Effector memory CD4-positive, alpha-beta T cell (primary cell): ENCODE measurements around the gene HSD3B7.

Experiments
- DNase-seq, 3 donors: peaks; one replicate each; pipeline ENCODE4 v3.0.0-alpha.2; 2020
- H3K27ac ChIP-seq: 2 replicates; pipeline ENCODE4 v1.7.0; 2013; ENCODE audit warnings: mild to moderate bottlenecking, low read length, moderate library complexity; ENCODE audit not compliant: insufficient read depth, poor library complexity, severe bottlenecking
- H3K27me3 ChIP-seq: replicated peaks from 2 replicates; pipeline ENCODE4 v1.7.0; 2013; ENCODE audit warnings: mild to moderate bottlenecking, low read length; ENCODE audit not compliant: insufficient read depth, control insufficient read depth, poor library complexity, severe bottlenecking
- H3K36me3 ChIP-seq: 2 replicates; pipeline ENCODE4 v1.7.0; 2013; ENCODE audit warnings: mild to moderate bottlenecking, low read length, moderate library complexity; ENCODE audit not compliant: control insufficient read depth, insufficient read depth
- H3K4me1 ChIP-seq: 2 replicates; pipeline ENCODE4 v1.7.0; 2013; ENCODE audit warnings: low read length, mild to moderate bottlenecking; ENCODE audit not compliant: control insufficient read depth, insufficient read depth, poor library complexity, severe bottlenecking
- H3K4me3 ChIP-seq: 2 replicates; pipeline ENCODE4 v1.7.0; 2013; ENCODE audit warnings: low read length, low read depth, mild to moderate bottlenecking; ENCODE audit not compliant: insufficient read depth, poor library complexity, severe bottlenecking
- H3K9me3 ChIP-seq: 2 replicates; pipeline ENCODE4 v1.7.0; 2013; ENCODE audit warnings: mild to moderate bottlenecking, low read length, moderate library complexity; ENCODE audit not compliant: control insufficient read depth

Gene HSD3B7

DNA sequence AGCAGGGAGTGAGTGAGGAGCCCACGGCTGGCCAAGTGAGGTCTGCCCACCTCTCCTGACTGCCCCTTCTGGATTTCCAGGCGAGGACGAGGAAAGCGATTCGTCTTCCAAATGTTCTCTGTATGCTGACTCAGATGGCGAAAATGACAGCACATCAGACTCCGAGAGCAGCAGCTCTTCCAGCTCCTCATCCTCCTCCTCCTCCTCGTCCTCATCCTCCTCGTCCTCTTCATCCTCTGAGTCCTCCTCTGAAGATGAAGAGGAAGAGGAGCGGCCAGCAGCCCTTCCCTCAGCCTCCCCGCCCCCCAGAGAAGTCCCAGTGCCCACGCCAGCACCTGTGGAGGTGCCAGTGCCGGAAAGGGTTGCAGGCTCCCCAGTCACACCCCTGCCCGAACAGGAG, 13.7 kb upstream of the HSD3B7 start:
- Histone ChIP-seq H3K9me3 (no peaks in the 10 kb centered on the region), H3K4me1 (no peaks in the 10 kb centered on the region), H3K36me3 (peaks cover 63% of the 10 kb centered on the region), H3K27me3 (no peaks in the 10 kb centered on the region), H3K4me3 (no peak overlapping the region), H3K27ac (no peak overlapping the region)
- DNase-seq, result no peak

DNA sequence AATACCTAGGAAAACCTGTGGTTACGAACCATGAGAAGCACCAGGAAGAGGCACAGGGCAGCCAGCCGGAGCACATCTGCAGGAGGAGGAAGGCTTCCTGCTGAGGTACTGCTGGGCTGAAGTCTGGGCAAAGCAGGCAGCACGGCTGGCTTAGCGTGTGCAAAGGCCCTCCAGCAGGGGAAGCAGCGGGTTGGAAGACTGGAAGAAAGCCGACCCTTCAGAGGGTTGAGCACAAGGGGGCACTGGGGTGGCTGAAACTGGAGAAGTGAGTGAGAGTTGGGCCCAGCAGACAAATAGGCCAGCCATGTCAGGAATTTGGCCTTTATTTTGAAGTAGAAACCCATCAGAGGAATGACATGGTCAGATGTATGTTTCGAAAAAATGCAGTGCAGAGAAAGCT, 12.1 kb upstream of the HSD3B7 start:
- Histone ChIP-seq H3K36me3 (peaks cover 67% of the 10 kb centered on the region), H3K27ac (no peak overlapping the region), H3K9me3 (no peaks in the 10 kb centered on the region), H3K27me3 (no peaks in the 10 kb centered on the region), H3K4me1 (no peaks in the 10 kb centered on the region), H3K4me3 (no peak overlapping the region)
- DNase-seq, result no peak

DNA sequence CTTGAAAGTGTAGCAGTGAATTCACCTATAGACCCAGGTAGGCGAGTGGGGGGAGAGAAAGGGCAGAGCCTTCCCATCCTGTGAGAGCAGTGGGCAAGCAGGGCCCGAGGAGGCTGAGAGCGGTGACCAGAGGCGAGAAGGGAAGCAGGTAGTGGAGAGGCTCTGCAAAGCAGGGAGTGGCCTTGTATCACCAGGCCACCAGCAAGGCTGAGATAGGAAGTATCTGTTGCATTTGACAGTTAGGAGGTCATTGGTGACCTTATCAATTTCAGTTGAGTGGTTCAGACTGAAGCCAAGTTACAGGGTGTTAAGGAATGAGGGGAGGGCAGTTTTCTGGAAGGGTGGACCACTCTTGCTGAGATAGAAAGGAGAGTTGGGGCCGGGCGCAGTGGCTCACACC, 10.7 kb upstream of the HSD3B7 start:
- H3K27ac ChIP-seq, result no peak overlapping the region
- no peaks in the 10 kb centered on the region for H3K4me1 ChIP-seq
- H3K4me3 ChIP-seq, result no peak overlapping the region
- H3K36me3 ChIP-seq, result peaks cover 72% of the 10 kb centered on the region
- no peaks in the 10 kb centered on the region for H3K27me3 ChIP-seq
- no peak for DNase-seq
- no peaks in the 10 kb centered on the region for H3K9me3 ChIP-seq

DNA sequence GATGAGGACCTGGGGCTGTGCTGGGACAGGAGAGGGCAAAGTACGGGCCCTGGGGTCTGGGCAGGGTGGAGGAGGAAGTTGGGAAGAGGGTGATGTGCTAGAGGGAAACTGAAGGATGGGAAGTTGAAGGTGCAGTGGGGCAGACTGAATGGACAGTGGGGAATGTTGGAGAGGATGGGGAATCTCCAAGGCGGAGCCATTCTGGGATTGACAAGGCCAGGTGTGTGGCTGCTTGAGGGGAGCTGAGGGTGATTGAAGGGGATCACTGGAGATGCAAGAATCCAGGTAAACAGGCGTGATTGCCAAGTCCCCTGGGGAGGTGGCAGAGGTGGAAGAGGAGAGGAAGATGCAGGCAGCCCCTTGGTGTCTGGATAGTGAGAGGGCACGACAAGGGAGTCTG, 8.5 kb upstream of the HSD3B7 start:
- Histone ChIP-seq H3K27ac (no peak overlapping the region), H3K4me3 (no peak overlapping the region), H3K9me3 (no peaks in the 10 kb centered on the region), H3K27me3 (no peaks in the 10 kb centered on the region), H3K4me1 (no peaks in the 10 kb centered on the region), H3K36me3 (peaks cover 71% of the 10 kb centered on the region)
- no peak for DNase-seq

DNA sequence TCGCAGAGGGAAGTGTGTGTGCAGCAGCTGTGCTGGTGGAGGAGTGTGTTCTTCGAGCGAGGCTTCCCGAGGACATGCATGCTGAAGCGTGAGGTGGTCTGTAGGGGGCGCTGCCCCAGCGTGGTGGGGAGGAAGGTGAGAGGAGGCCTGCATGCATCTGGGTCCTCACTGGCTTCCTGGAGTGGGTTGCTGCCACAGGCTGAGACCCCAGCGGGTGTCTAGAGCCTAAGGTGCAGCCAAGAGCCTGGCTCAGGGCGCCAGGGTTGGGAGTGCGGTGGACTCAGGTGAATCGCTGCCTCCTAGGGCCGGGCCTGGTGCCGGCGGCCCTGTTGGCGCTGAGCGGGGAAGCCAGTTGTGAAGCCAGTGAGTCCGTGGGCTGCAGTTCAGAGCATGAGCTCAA, 7.5 kb upstream of the HSD3B7 start:
- H3K4me3 ChIP-seq, result no peak overlapping the region
- H3K27ac ChIP-seq, result no peak overlapping the region
- H3K4me1 ChIP-seq, result no peaks in the 10 kb centered on the region
- no peaks in the 10 kb centered on the region for H3K9me3 ChIP-seq
- DNase-seq, result no peak
- no peaks in the 10 kb centered on the region for H3K27me3 ChIP-seq
- peaks cover 65% of the 10 kb centered on the region for H3K36me3 ChIP-seq

DNA sequence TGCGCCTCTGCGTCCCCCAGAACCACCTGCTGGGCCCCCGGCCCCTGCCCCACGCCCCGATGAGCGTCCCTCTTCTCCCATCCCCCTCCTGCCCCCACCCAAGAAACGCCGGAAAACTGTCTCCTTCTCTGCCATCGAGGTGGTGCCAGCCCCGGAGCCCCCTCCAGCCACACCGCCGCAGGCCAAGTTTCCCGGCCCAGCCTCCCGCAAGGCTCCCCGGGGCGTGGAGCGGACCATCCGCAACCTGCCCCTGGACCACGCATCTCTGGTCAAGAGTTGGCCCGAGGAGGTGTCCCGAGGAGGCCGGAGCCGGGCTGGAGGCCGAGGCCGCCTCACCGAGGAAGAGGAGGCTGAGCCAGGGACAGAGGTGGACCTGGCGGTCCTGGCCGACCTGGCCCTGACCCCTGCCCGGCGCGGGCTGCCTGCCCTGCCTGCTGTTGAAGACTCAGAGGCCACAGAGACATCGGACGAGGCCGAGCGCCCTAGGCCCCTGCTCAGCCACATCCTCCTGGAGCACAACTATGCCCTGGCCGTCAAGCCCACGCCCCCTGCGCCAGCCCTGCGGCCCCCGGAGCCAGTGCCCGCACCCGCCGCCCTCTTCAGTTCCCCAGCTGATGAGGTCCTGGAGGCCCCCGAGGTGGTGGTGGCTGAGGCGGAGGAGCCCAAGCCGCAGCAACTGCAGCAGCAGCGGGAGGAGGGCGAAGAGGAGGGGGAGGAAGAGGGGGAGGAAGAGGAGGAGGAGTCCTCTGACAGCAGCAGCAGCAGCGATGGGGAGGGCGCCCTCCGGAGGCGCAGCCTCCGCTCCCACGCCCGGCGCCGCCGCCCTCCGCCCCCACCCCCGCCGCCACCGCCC, 5.6 kb upstream of the HSD3B7 start:
- H3K4me1 ChIP-seq, result no peaks in the 10 kb centered on the region
- H3K4me3 ChIP-seq, result no peak overlapping the region
- H3K27ac ChIP-seq, result no peak overlapping the region
- no peaks in the 10 kb centered on the region for H3K9me3 ChIP-seq
- H3K36me3 ChIP-seq, result peaks cover 57% of the 10 kb centered on the region
- DNase-seq, result no peak
- no peaks in the 10 kb centered on the region for H3K27me3 ChIP-seq

DNA sequence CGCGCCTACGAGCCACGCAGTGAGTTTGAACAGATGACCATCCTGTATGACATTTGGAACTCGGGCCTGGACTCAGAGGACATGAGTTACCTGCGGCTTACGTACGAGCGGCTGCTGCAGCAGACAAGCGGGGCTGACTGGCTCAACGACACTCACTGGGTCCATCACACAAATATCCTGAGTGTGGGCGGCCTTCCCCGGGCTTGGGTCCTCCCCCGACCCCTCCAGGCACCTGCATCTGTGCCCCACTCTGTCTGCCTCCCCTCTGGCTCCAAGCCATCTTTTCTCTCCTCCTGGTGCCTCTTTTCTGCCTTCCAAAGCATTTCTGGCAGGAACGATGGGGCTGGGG, 5.0 kb upstream of the HSD3B7 start:
- H3K27me3 ChIP-seq, result no peaks in the 10 kb centered on the region
- H3K36me3 ChIP-seq, result peaks cover 57% of the 10 kb centered on the region
- peaks cover 2% of the 10 kb centered on the region for H3K4me1 ChIP-seq
- H3K9me3 ChIP-seq, result no peaks in the 10 kb centered on the region
- no peak for DNase-seq
- H3K4me3 ChIP-seq, result no peak overlapping the region
- H3K27ac ChIP-seq, result no peak overlapping the region

DNA sequence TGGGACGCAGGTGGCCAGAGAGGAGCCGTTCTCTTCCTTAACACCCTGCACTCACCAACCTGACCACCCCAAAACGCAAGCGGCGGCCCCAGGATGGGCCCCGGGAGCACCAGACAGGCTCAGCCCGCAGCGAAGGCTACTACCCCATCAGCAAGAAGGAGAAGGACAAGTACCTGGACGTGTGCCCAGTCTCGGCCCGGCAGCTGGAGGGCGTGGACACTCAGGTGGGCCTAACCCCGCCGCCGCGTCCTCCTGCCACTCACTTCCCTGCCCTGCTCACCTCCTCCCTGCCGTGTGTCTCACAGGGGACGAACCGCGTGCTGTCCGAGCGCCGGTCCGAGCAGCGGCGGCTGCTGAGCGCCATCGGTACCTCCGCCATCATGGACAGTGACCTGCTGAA, 4.6 kb upstream of the HSD3B7 start:
- DNase-seq, result no peak
- Histone ChIP-seq H3K27ac (no peak overlapping the region), H3K4me1 (peaks cover 5% of the 10 kb centered on the region), H3K9me3 (no peaks in the 10 kb centered on the region), H3K4me3 (no peak overlapping the region), H3K27me3 (no peaks in the 10 kb centered on the region), H3K36me3 (peaks cover 55% of the 10 kb centered on the region)

DNA sequence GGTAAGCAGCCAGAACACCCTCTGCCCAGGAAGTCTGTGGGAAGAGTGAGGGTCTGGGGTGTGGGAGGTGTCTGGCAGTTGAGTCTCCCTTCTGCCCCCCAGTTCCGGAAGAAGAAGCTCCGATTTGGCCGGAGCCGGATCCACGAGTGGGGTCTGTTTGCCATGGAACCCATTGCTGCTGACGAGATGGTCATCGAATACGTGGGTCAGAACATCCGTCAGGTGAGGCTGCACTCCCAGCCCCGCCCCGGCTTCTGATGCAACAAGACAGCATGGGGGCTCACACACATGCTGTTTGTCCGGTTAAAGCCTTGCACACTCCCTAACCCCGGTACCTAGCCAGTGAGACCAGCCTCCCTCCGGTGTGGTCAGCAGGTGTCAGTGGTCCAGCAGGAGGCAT, 4.0 kb upstream of the HSD3B7 start:
- H3K36me3 ChIP-seq, result peaks cover 50% of the 10 kb centered on the region
- no peak overlapping the region for H3K27ac ChIP-seq
- peaks cover 5% of the 10 kb centered on the region for H3K4me1 ChIP-seq
- no peak overlapping the region for H3K4me3 ChIP-seq
- H3K9me3 ChIP-seq, result no peaks in the 10 kb centered on the region
- no peaks in the 10 kb centered on the region for H3K27me3 ChIP-seq
- DNase-seq, result no peak

DNA sequence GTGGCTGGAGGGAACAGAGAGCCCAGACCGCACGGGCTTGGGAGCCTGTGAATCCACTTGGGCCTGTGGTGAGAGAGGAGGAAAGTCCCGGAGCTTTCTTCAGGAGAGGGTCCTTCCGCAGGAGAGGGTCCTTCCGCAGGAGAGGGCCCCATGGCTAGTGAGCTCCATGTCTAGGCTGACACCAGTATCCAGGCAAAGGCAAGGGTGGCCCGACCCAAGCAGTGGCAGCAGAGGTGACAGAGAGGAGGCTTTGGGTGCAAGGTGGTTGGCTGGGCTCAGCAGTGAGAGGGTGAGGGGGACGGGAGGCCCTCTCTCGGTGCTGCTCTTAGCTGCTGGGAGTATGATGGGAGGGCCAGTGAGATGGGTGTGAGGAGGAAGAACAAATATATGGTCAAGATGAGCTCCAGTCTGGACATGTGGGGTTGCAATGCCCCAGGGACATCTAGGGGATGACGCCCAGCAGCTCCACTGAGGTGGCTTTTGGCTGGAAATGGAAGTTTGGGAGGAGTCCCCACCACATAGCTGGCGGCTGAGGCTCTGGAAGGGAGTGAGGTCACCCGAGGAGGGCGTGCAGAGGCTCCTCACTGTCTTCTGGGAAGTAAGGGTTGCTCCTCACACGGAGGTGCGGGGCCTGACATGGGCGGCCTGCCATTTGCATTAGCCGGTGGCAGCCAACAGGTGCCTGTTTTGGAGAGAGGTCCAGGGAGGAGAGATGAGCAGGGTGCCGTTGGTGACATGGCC, 2.3 kb upstream of the HSD3B7 start:
- H3K4me1 ChIP-seq, result peaks cover 5% of the 10 kb centered on the region
- peaks cover 36% of the 10 kb centered on the region for H3K36me3 ChIP-seq
- no peak overlapping the region for H3K4me3 ChIP-seq
- DNase-seq, result no peak
- H3K9me3 ChIP-seq, result no peaks in the 10 kb centered on the region
- no peak overlapping the region for H3K27ac ChIP-seq
- H3K27me3 ChIP-seq, result no peaks in the 10 kb centered on the region
